COLO829 (cell line): ENCODE results near the gene DICER1.
"Not testable (repeated sequence)": the region's sequence is repeated elsewhere in the genome, so short reads cannot be mapped to it uniquely, and the experiment has no call there.

Source experiments
- DNase-seq: peaks from one replicate; pipeline ENCODE4 v3.0.0; 2012; ENCODE audit warnings: low spot score

The DICER1 gene

GRCh38 chr14:95146079-95146771 is 11.1 kb downstream of the DICER1 start:
- no peak for DNase-seq

- no peak for DNase-seq
Observed at GRCh38 chr14:95144849-95145248, 12.5 kb downstream of the DICER1 start.

- DNase-seq = no peak
Observed at GRCh38 chr14:95143808-95144620, 13.3 kb downstream of the DICER1 start.

GRCh38 chr14:95142208-95142607 is 15.1 kb downstream of the DICER1 start:
- DNase-seq = no peak

- no peak for DNase-seq
Observed at GRCh38 chr14:95141684-95142083, 15.6 kb downstream of the DICER1 start.

GRCh38 chr14:95140060-95140858 is 17.1 kb downstream of the DICER1 start:
- DNase-seq = no peak

- DNase-seq = no peak
Observed at GRCh38 chr14:95138876-95139275, 18.5 kb downstream of the DICER1 start.

- DNase-seq = not testable (repeated sequence)
Observed at GRCh38 chr14:95138455-95138854, 18.9 kb downstream of the DICER1 start.

- no peak for DNase-seq
Observed at GRCh38 chr14:95137804-95138167, 19.5 kb downstream of the DICER1 start.

GRCh38 chr14:95137164-95137803 is 20.0 kb downstream of the DICER1 start:
- DNase-seq = no peak

GRCh38 chr14:95136631-95137030 is 20.7 kb downstream of the DICER1 start:
- no peak for DNase-seq

- no peak for DNase-seq
Observed at GRCh38 chr14:95134304-95134933, 22.9 kb downstream of the DICER1 start.

GRCh38 chr14:95133282-95133681 is 24.0 kb downstream of the DICER1 start:
- no peak for DNase-seq

- DNase-seq = no peak
Observed at GRCh38 chr14:95132760-95133159, 24.6 kb downstream of the DICER1 start.

- no peak for DNase-seq
Observed at GRCh38 chr14:95130549-95130948, 26.8 kb downstream of the DICER1 start.

GRCh38 chr14:95128140-95128539 is 29.2 kb downstream of the DICER1 start:
- no peak for DNase-seq

GRCh38 chr14:95127531-95127911 is 29.8 kb downstream of the DICER1 start:
- no peak for DNase-seq

GRCh38 chr14:95126906-95127530 is 30.3 kb downstream of the DICER1 start:
- no peak for DNase-seq

GRCh38 chr14:95125915-95126314 is 31.4 kb downstream of the DICER1 start:
- DNase-seq = no peak

GRCh38 chr14:95125221-95125620 is 32.1 kb downstream of the DICER1 start:
- DNase-seq = no peak

GRCh38 chr14:95123891-95124579 is 33.3 kb downstream of the DICER1 start:
- DNase-seq = no peak
